Activated CD8-positive, alpha-beta T cell treated with anti-CD3 and anti-CD28 coated beads for 36 hours (primary cell): ENCODE data around the gene MAN1B1. TPM values are rescaled to one million over a fixed set of nuclear protein-coding genes. Genes with fewer than 3 reads are reported as not detected.

Experiments used
- ATAC-seq: fragments of 200-7000 bp; cut with Tn5 transposase; one replicate; pipeline ENCODE4 v1.10.0; 2021; ENCODE audit warnings: mild to moderate bottlenecking, moderate library complexity
- CTCF ChIA-PET: fragments of 350-600 bp; sonication (Branson Sonifier 250); formaldehyde crosslinking; loops from one replicate; lab custom pipeline; 2021; ENCODE audit warnings: antibody characterized with exemption; lab: Charles Lee
- POLR2A ChIA-PET: fragments of 350-600 bp; sonication (Branson Sonifier 250); formaldehyde crosslinking; loops from one replicate; lab custom pipeline; 2021; ENCODE audit warnings: antibody characterized with exemption; lab: Charles Lee
- DNase-seq: peaks from one replicate; pipeline ENCODE4 v3.0.0-alpha.2; 2020
- H3K27ac Mint-ChIP-seq: one replicate; pipeline ENCODE4 v1.8.0; 2021; ENCODE audit warnings: mild to moderate bottlenecking, mixed read lengths
- H3K27me3 Mint-ChIP-seq: one replicate; pipeline ENCODE4 v1.8.0; 2021; ENCODE audit warnings: mixed read lengths
- H3K36me3 Mint-ChIP-seq: one replicate; pipeline ENCODE4 v1.8.0; 2021; ENCODE audit warnings: low read depth, mixed read lengths
- H3K4me1 Mint-ChIP-seq: one replicate; pipeline ENCODE4 v1.8.0; 2021; ENCODE audit warnings: low read depth, mixed read lengths
- H3K4me3 Mint-ChIP-seq: one replicate; pipeline ENCODE4 v1.8.0; 2021; ENCODE audit warnings: mild to moderate bottlenecking, moderate library complexity, mixed read lengths
- H3K9me3 Mint-ChIP-seq: one replicate; pipeline ENCODE4 v1.8.0; 2021; ENCODE audit warnings: mixed read lengths
- intact Hi-C: fragments of 100-400 bp; cut with micrococcal nuclease; formaldehyde crosslinking; loops from one replicate; pipeline ENCODE4 v1.10.0; 2022
- total RNA-seq, 2 experiments: library from RNA; stranded (reverse); gene quantifications; one replicate each; pipeline ENCODE4 v1.2.3, GENCODE V29; 2021
- TF ChIP-seq, protein P1 (sequence below): fragments of 200-600 bp; IDR thresholded peaks from one replicate; pipeline ENCODE4 v1.8.0; 2022; ENCODE audit warnings: antibody characterized with exemption, mild to moderate bottlenecking

The MAN1B1 gene
- 10 to 100 TPM; 31.1 to 33.2 TPM for total RNA-seq

DNA sequence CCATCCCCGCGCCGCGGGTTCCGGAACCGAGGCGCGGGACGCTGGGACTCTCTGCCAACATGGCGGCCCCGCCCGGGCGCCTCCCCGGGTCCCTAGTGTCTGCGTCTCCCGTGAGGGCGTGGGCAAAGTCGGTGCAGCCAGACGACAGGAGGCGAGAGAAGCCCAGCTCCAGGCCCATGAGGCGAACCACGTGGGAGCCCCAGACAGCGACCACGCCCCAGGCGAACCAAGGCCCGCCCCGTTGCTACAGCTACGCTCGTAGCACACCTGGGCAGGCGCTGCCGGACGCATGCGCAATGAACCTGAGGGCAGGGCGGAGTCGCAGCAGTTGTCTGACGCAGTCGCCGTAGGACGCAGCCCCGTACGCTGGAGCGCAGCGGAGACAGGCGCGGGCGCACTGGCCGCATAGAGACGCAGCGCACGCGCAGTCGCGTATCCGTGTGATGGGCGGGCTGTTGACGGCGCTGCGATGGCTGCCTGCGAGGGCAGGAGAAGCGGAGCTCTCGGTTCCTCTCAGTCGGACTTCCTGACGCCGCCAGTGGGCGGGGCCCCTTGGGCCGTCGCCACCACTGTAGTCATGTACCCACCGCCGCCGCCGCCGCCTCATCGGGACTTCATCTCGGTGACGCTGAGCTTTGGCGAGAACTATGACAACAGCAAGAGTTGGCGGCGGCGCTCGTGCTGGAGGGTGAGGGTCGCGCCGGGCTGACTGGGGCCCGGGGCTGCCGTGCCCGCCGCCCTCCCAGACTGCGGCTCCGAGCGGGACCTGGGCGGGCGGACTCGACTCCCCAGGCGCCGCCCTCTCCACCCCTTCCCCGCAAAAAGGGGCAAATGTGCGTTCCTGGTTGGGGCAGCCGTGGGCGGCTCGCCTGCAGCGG is at the start of gene MAN1B1:
Gene MAN1B1 (plus strand): TSS at position 455 of the 878 bp plus-strand sequence. CDS start 15 bp downstream, at position 470.
- peak within 1 kb of the TSS; percentile 90 for H3K4me3 Mint-ChIP-seq
- peak; percentile 100 for DNase-seq

DNA sequence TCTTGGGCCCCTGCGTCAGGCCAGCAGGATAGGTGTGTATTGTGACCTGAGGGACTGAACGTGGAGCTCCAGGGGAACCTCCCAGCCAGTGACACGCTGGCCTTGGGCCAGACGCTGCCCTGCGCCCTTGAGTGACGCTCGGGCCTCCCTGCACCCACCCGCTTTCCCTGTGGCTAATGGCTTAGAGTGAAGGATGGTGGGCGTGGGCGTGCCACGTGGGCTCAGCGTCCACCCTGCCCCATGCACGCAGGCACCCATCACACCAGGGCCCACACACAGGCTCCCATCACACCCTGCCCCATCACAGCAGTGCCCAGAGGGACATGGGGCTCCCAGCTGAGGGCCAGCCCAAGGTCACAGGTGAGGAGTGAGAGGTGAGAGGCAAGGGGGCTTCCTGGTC is 49.8 kb upstream of the MAN1B1 start:
- DNase-seq: no peak
- Mint-ChIP-seq H3K9me3 (no peaks in the 10 kb centered on the region), H3K4me3 (no peak overlapping the region), H3K36me3 (no peaks in the 10 kb centered on the region), H3K27me3 (peaks cover 2% of the 10 kb centered on the region), H3K4me1 (peaks cover 20% of the 10 kb centered on the region), H3K27ac (no peak overlapping the region)
- TF ChIP-seq, protein P1, sequence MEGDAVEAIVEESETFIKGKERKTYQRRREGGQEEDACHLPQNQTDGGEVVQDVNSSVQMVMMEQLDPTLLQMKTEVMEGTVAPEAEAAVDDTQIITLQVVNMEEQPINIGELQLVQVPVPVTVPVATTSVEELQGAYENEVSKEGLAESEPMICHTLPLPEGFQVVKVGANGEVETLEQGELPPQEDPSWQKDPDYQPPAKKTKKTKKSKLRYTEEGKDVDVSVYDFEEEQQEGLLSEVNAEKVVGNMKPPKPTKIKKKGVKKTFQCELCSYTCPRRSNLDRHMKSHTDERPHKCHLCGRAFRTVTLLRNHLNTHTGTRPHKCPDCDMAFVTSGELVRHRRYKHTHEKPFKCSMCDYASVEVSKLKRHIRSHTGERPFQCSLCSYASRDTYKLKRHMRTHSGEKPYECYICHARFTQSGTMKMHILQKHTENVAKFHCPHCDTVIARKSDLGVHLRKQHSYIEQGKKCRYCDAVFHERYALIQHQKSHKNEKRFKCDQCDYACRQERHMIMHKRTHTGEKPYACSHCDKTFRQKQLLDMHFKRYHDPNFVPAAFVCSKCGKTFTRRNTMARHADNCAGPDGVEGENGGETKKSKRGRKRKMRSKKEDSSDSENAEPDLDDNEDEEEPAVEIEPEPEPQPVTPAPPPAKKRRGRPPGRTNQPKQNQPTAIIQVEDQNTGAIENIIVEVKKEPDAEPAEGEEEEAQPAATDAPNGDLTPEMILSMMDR: no peak
- CTCF ChIA-PET: interaction anchor here (0.7 to 3.7 kb wide), 7 partner anchors 8 to 89 kb away, joined by 3 to 42 read pairs (median 15); partner anchors contain the start of gene NPDC1
- ATAC-seq: no peak
- intact Hi-C loops: loop anchor here (5.0 kb wide), 1 partner anchor 250 kb away; no protein-coding TSS in a partner anchor
- POLR2A ChIA-PET: no interaction called here

More for the DNA sequence above, at the start of gene MAN1B1:
- Mint-ChIP-seq H3K27me3 (no peaks in the 10 kb centered on the region), H3K36me3 (peaks cover 10% of the 10 kb centered on the region), H3K4me1 (peaks cover 38% of the 10 kb centered on the region), H3K27ac (peak within 1 kb of the TSS; percentile 94), H3K9me3 (no peaks in the 10 kb centered on the region)
- ATAC-seq: peak; percentile 86
- TF ChIP-seq, protein P1: no peak
- POLR2A ChIA-PET: interaction anchor here (0.6 to 2.2 kb wide), 19 partner anchors 8 to 293 kb away, joined by 3 to 12 read pairs (median 3); partner anchors contain the start of genes ANAPC2, SAPCD2, SSNA1 and UAP1L1
- CTCF ChIA-PET: interaction anchor here (1.0 to 3.2 kb wide), 12 partner anchors 9 to 150 kb away, joined by 3 to 17 read pairs (median 4); partner anchors contain the start of genes ABCA2, SAPCD2 and UAP1L1
- intact Hi-C loops: no loop called here

DNA sequence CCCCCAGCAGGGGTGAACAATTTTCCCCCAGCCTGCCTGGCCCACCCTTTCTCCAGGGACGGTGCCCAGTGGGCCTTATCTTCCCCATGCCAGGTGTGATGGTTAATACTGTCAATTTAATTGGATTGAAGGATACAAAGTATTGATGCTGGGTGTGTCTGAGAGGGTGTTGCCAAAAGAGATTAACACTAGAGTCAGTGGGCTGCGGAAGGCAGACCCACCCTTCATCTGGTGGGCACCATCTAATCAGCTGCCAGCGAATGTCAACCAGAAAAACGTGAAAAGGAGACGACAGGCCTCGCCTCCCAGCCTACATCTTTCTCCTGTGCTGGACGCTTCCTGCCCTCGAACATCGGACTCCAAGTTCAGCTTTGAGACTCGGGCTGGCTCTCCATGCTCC is 49.3 kb upstream of the MAN1B1 start:
- Mint-ChIP-seq H3K4me1 (peaks cover 17% of the 10 kb centered on the region), H3K4me3 (no peak overlapping the region), H3K36me3 (no peaks in the 10 kb centered on the region), H3K9me3 (no peaks in the 10 kb centered on the region), H3K27ac (no peak overlapping the region), H3K27me3 (peaks cover 2% of the 10 kb centered on the region)
- ATAC-seq: no peak
- POLR2A ChIA-PET: no interaction called here
- TF ChIP-seq, protein P1: no peak
- intact Hi-C loops: loop anchor here (5.0 kb wide), 1 partner anchor 250 kb away; no protein-coding TSS in a partner anchor
- no peak for DNase-seq
- CTCF ChIA-PET: interaction anchor here (1.2 to 3.7 kb wide), 6 partner anchors 8 to 89 kb away, joined by 3 to 42 read pairs (median 10); no protein-coding TSS in a partner anchor

DNA sequence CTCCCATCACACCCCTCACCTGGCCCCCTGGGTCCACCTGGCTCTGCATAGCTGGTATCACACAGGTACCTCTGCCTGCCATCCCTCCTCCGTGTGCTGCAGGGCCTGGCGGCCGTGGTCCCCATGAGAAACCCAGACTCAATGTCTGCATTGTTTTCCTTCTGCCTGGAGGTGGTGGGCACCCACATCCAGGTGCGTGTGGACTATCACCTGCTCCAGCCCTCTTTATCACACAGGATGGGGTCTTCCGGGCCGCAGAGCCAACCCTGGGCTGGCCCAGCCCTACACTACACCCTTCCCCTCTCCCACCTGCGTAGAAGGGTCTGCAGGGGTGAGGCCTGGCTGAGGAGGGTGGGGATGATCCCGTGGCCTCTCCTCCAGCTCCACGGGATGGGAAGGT is 47.9 kb upstream of the MAN1B1 start:
- intact Hi-C loops: loop anchor here (5.0 kb wide), 1 partner anchor 252 kb away; no protein-coding TSS in a partner anchor
- H3K9me3 Mint-ChIP-seq: no peaks in the 10 kb centered on the region
- H3K4me3 Mint-ChIP-seq: no peak overlapping the region
- DNase-seq (no peak), ATAC-seq (no peak)
- POLR2A ChIA-PET: interaction anchor here (0.6 to 1.0 kb wide), 2 partner anchors 94 to 230 kb away, joined by 3 read pairs; partner anchors contain the start of genes C8G and FBXW5
- no peak overlapping the region for H3K27ac Mint-ChIP-seq
- CTCF ChIA-PET: interaction anchor here (0.7 to 3.7 kb wide), 3 partner anchors 9 to 30 kb away, joined by 3 to 18 read pairs (median 4); no protein-coding TSS in a partner anchor
- TF ChIP-seq, protein P1: no peak
- H3K4me1 Mint-ChIP-seq: peaks cover 9% of the 10 kb centered on the region
- peaks cover 6% of the 10 kb centered on the region for H3K27me3 Mint-ChIP-seq
- H3K36me3 Mint-ChIP-seq: no peaks in the 10 kb centered on the region
